ENCODE results near the gene CAMK2N1.

DNA sequence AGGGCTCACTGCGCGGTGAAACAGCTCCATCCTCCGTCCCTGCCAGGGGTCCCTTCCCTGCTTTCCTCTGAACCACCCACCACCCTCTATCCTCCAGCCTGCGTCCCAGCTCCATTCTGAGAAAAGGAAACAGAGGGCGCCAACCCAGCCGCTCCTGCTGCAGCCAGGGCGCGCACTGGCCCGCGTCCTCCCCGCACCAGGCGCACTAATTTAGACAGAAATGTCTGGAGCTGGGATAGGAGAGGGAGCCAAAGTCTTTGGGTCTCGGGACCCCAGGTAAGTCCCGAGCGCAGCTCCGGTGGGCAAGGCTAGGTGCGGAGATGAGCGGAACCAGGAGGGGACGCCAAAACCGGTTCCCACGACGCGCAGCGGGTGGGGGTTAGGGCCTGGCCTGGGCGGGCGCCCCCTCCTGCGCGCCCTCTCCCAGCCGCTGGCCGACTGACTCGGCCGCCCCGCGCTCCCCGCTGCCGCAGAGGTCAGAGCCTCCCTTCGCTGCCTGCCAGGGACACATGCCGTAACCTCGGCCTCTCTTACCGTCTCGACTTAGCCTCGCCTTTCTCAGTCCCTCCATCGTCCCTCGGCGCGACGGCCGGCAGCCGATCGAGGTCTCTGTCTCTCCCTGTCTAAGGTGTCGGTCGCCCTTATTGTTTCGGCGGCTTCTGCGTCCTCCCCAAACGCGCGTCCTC lies 2.0 kb downstream of the CAMK2N1 start:
- no peak for TF ChIP-seq ARNTL (CRISPR knock-in tag; IDR thresholded peaks at IDR 0.05; ENCODE audit: borderline replicate concordance, low read depth)
- no peak for TF ChIP-seq PATZ1 (CRISPR knock-in tag; IDR thresholded peaks at IDR 0.05; ENCODE audit: borderline replicate concordance)
- no peak for TF ChIP-seq ZFP3 (CRISPR knock-in tag; IDR thresholded peaks at IDR 0.05)
- no peak for TF ChIP-seq CSRNP3 (CRISPR knock-in tag; IDR thresholded peaks at IDR 0.05)
- TF ChIP-seq, protein P1, sequence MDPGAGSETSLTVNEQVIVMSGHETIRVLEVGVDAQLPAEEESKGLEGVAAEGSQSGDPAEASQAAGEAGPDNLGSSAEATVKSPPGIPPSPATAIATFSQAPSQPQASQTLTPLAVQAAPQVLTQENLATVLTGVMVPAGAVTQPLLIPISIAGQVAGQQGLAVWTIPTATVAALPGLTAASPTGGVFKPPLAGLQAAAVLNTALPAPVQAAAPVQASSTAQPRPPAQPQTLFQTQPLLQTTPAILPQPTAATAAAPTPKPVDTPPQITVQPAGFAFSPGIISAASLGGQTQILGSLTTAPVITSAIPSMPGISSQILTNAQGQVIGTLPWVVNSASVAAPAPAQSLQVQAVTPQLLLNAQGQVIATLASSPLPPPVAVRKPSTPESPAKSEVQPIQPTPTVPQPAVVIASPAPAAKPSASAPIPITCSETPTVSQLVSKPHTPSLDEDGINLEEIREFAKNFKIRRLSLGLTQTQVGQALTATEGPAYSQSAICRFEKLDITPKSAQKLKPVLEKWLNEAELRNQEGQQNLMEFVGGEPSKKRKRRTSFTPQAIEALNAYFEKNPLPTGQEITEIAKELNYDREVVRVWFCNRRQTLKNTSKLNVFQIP (CRISPR knock-in tag; IDR thresholded peaks at IDR 0.05; ENCODE audit: borderline replicate concordance, low read depth), result no peak
- no peak for TF ChIP-seq RARB (CRISPR knock-in tag; IDR thresholded peaks at IDR 0.05)
- TF ChIP-seq, protein P2, sequence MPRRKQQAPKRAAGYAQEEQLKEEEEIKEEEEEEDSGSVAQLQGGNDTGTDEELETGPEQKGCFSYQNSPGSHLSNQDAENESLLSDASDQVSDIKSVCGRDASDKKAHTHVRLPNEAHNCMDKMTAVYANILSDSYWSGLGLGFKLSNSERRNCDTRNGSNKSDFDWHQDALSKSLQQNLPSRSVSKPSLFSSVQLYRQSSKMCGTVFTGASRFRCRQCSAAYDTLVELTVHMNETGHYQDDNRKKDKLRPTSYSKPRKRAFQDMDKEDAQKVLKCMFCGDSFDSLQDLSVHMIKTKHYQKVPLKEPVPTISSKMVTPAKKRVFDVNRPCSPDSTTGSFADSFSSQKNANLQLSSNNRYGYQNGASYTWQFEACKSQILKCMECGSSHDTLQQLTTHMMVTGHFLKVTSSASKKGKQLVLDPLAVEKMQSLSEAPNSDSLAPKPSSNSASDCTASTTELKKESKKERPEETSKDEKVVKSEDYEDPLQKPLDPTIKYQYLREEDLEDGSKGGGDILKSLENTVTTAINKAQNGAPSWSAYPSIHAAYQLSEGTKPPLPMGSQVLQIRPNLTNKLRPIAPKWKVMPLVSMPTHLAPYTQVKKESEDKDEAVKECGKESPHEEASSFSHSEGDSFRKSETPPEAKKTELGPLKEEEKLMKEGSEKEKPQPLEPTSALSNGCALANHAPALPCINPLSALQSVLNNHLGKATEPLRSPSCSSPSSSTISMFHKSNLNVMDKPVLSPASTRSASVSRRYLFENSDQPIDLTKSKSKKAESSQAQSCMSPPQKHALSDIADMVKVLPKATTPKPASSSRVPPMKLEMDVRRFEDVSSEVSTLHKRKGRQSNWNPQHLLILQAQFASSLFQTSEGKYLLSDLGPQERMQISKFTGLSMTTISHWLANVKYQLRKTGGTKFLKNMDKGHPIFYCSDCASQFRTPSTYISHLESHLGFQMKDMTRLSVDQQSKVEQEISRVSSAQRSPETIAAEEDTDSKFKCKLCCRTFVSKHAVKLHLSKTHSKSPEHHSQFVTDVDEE (CRISPR knock-in tag; IDR thresholded peaks at IDR 0.05), result no peak
- no peak for TF ChIP-seq ZNF565 (CRISPR knock-in tag; conservative IDR thresholded peaks at IDR 0.05; ENCODE audit: low read depth)
- no peak for TF ChIP-seq TOX (CRISPR knock-in tag; IDR thresholded peaks at IDR 0.05; ENCODE audit: borderline replicate concordance)
- TF ChIP-seq CREB5 (CRISPR knock-in tag; IDR thresholded peaks at IDR 0.05; ENCODE audit: low read depth), result no peak
- TF ChIP-seq ZC3H10 (CRISPR knock-in tag; IDR thresholded peaks at IDR 0.05), result no peak
- no peak for TF ChIP-seq PPARA (CRISPR knock-in tag; IDR thresholded peaks at IDR 0.05; ENCODE audit: borderline replicate concordance)

Measured in SK-N-SH treated with all-trans-retinoic acid at 6 μM for 48 hours (cell line).